HEK293T (cell line): ENCODE measurements around the gene PLXNA2.

Source experiments
- CTCF ChIA-PET: fragments of 350-600 bp; formaldehyde crosslinking; extraction: SDS; loops from one replicate; lab custom pipeline; 2021; ENCODE audit warnings: antibody characterized with exemption, inconsistent platforms; lab: Yijun Ruan, JAX
- POLR2A ChIA-PET: fragments of 350-600 bp; formaldehyde crosslinking; extraction: SDS; loops from one replicate; lab custom pipeline; 2020; ENCODE audit warnings: antibody characterized with exemption, inconsistent platforms; lab: Yijun Ruan, JAX
- DNase-seq: peaks from one replicate; pipeline ENCODE4 v3.0.0; 2012; ENCODE audit warnings: mixed read lengths; ENCODE audit errors: extremely low spot score
- ARNT ChIP-seq: fragments of 450-650 bp; IDR thresholded peaks from 2 replicates; pipeline ENCODE4 v1.6.1; 2017; ENCODE audit warnings: mild to moderate bottlenecking
- BHLHE40 ChIP-seq: fragments of 450-650 bp; IDR thresholded peaks from 2 replicates; pipeline ENCODE4 v1.6.1; 2016; ENCODE audit warnings: mild to moderate bottlenecking, moderate library complexity, borderline replicate concordance
- CTBP1 ChIP-seq: fragments of 450-650 bp; IDR thresholded peaks from 2 replicates; pipeline ENCODE4 v1.6.1; 2016; ENCODE audit warnings: borderline replicate concordance
- ELF4 ChIP-seq: fragments of 450-650 bp; IDR thresholded peaks from 2 replicates; pipeline ENCODE4 v1.6.1; 2017; ENCODE audit warnings: antibody characterized with exemption
- FOXA1 ChIP-seq: fragments of 450-650 bp; IDR thresholded peaks from 2 replicates; pipeline ENCODE4 v1.6.1; 2016; ENCODE audit warnings: mild to moderate bottlenecking
- FOXK2 ChIP-seq: fragments of 450-650 bp; IDR thresholded peaks from 2 replicates; pipeline ENCODE4 v1.6.1; 2016; ENCODE audit warnings: mild to moderate bottlenecking
- FOXM1 ChIP-seq: fragments of 450-650 bp; IDR thresholded peaks from 2 replicates; pipeline ENCODE4 v1.6.1; 2017; ENCODE audit warnings: mild to moderate bottlenecking, borderline replicate concordance
- HDGF ChIP-seq: fragments of 450-650 bp; IDR thresholded peaks from 2 replicates; pipeline ENCODE4 v1.6.1; 2017; ENCODE audit warnings: antibody characterized with exemption, borderline replicate concordance
- L3MBTL2 ChIP-seq: fragments of 450-650 bp; conservative IDR thresholded peaks from 2 replicates; pipeline ENCODE4 v1.6.1; 2016; ENCODE audit warnings: mild to moderate bottlenecking
- LEF1 ChIP-seq: fragments of 450-650 bp; IDR thresholded peaks from 2 replicates; pipeline ENCODE4 v1.6.1; 2017; ENCODE audit warnings: mild to moderate bottlenecking, borderline replicate concordance
- NFRKB ChIP-seq: fragments of 450-650 bp; IDR thresholded peaks from 2 replicates; pipeline ENCODE4 v1.6.1; 2016; ENCODE audit warnings: mild to moderate bottlenecking, moderate library complexity
- SP1 ChIP-seq: fragments of 450-650 bp; IDR thresholded peaks from 2 replicates; pipeline ENCODE4 v1.6.1; 2017
- SUZ12 ChIP-seq: fragments of 450-650 bp; IDR thresholded peaks from 2 replicates; pipeline ENCODE4 v1.6.1; 2016; ENCODE audit warnings: mild to moderate bottlenecking
- TARDBP ChIP-seq: fragments of 450-650 bp; IDR thresholded peaks from 2 replicates; pipeline ENCODE4 v1.6.1; 2016
- ZNF384 ChIP-seq: fragments of 450-650 bp; IDR thresholded peaks from 2 replicates; pipeline ENCODE4 v1.6.1; 2016
- TF ChIP-seq, protein P1 (sequence below): fragments of 450-650 bp; IDR thresholded peaks from 2 replicates; pipeline ENCODE4 v1.6.1; 2016

Gene PLXNA2

DNA sequence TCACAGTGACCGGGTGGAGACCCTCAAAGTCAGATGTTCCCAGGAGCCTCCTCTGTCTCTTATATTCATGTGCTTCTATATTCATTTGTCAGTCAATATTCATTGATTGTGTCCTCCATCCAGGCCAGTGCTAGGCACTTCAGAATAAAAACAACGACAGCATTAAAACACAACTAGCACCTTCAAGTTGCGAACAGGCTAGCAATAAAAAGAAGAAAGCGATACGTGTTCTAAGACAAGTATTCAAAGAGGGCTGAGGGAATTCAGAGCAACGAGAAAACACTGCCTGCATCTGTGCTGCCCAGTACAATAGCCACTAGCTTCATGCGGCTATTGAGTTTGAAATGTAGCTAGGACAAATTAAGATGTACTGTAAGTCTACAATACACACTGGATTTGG is 138.0 kb downstream of the PLXNA2 start:
- TF ChIP-seq BHLHE40 (no peak), LEF1 (no peak), ZNF384 (no peak), ARNT (no peak), FOXM1 (no peak)
- TF ChIP-seq, protein P1, sequence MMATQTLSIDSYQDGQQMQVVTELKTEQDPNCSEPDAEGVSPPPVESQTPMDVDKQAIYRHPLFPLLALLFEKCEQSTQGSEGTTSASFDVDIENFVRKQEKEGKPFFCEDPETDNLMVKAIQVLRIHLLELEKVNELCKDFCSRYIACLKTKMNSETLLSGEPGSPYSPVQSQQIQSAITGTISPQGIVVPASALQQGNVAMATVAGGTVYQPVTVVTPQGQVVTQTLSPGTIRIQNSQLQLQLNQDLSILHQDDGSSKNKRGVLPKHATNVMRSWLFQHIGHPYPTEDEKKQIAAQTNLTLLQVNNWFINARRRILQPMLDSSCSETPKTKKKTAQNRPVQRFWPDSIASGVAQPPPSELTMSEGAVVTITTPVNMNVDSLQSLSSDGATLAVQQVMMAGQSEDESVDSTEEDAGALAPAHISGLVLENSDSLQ, result no peak
- POLR2A ChIA-PET, result no interaction called here
- CTCF ChIA-PET, result interaction anchor here (0.8 kb wide), 1 partner anchor 83 kb away, joined by 3 read pairs; no protein-coding TSS in a partner anchor
- no peak for DNase-seq

DNA sequence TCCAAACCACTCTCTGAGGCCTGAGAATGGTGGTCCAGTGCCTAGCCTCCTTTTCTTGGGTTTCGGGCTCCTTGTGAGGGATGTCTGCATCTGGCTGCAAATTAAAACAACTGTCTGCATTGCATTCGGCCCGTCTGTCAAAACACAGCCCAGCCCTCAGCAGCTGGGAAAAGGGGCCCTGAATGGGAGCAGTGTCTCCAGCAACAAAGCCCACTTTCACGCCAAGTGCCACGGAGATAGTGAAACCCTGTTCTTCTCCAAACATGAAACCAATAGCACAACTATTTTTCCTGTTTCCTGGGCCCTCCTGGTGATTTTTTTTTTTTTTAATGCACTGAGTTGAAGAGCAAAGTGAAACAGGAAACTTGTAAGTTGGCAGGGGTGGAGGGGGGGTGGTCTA is 138.4 kb downstream of the PLXNA2 start:
- DNase-seq, result no peak
- CTCF ChIA-PET, result interaction anchor here (0.8 kb wide), 1 partner anchor 84 kb away, joined by 3 read pairs; no protein-coding TSS in a partner anchor
- TF ChIP-seq, protein P1, result no peak
- TF ChIP-seq L3MBTL2, result no peak
- no peak for TF ChIP-seq SP1
- TF ChIP-seq HDGF, result no peak
- no peak for TF ChIP-seq NFRKB
- no peak for TF ChIP-seq FOXA1
- TF ChIP-seq BHLHE40, result no peak
- no peak for TF ChIP-seq LEF1
- no peak for TF ChIP-seq FOXM1
- TF ChIP-seq SUZ12, result no peak
- no peak for TF ChIP-seq TARDBP
- TF ChIP-seq ARNT, result no peak
- no peak for TF ChIP-seq FOXK2
- no peak for TF ChIP-seq ZNF384
- TF ChIP-seq CTBP1, result no peak
- POLR2A ChIA-PET, result no interaction called here

DNA sequence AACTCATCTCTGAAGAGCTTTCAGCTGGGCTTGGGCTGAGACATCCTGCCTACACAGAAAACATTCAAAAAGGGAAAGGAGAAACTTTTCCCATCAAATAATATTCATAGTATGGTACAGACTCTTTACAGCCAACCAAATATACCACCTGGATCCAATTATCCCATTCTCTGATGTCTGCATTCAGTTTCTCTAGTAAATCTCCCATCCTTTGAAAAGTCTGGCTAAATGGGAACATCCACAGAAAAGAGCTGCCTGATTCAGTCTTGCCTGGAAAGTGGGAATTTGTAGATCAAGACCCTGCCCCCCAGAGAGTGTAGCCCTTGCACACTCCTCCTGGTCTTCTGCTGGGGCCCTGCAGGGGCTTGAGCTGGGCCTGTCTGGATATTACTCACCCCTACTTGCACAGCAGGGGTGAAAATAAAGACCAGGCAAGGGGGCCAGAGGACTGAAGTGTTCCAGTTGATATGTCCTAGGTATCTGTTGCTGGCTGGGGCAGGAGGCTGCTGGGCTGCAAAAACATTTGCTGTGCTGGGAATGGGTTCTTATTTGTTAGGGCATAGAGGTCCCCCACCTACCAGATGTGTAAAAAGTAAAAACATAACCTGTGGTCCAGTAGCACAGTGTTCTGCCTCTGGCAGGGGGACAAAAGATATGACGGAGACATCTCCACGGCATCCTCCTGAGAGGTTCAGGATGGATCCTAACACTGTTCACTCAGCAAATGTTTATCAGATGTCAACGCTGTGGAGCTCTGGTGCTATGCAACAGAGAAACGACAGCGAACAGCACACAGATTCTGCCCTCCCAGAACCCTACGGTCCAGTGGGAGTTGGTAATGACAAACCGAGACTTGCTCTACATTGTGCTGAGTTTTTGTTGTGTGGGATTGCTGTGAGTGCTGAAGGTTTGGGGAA is 140.3 kb downstream of the PLXNA2 start:
- CTCF ChIA-PET, result no interaction called here
- DNase-seq, result no peak
- POLR2A ChIA-PET, result no interaction called here
- TF ChIP-seq LEF1 (no peak), ARNT (no peak), FOXK2 (no peak), CTBP1 (no peak), NFRKB (no peak), BHLHE40 (no peak), HDGF (no peak), FOXA1 (no peak), L3MBTL2 (no peak), ELF4 (no peak), SUZ12 (no peak), SP1 (no peak), FOXM1 (no peak), ZNF384 (no peak), TARDBP (no peak)
- TF ChIP-seq, protein P1, result no peak

DNA sequence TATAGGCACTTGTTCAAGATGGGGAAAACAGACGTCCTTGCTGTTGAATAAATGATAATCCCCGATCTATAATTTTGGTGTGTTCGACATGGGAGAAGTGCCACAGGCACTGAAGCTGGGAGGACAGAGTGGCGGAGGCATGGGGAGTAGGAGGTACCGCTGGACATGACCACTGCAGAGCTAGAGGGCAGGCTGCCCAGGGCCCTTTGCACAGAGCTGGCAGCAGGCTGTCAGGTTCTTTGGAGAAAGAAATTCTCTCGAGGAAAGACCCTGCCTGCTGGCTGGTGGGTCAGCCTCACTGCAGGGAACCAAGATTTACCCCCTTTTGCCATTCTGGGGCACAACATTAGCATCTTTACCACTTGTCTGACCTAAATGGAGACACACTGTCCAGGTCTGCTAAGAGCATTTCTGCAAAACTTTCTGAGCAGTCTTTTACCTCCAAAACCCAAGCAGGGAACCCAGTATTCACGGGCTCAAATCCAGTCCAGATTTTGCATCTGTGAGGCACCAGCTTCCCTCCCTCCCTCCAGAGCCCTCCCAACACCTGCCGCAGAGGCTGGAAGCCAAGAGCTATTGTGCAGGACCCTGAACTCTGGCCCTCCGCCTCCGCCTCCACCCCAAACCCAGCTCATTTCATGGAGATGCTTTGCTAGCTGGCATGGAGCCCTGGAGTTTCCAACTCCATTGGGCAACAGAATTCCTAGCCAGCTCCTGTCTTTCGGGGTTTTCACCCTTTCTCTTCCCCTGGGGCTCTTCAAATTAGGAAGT is 142.3 kb downstream of the PLXNA2 start:
- DNase-seq, result no peak
- POLR2A ChIA-PET, result no interaction called here
- CTCF ChIA-PET, result interaction anchor here (1.9 kb wide), 1 partner anchor 30 kb away, joined by 6 read pairs; no protein-coding TSS in a partner anchor
- no peak for TF ChIP-seq SP1
- no peak for TF ChIP-seq TARDBP
- TF ChIP-seq, protein P1, result no peak
- no peak for TF ChIP-seq SUZ12
- no peak for TF ChIP-seq FOXK2
- no peak for TF ChIP-seq CTBP1

DNA sequence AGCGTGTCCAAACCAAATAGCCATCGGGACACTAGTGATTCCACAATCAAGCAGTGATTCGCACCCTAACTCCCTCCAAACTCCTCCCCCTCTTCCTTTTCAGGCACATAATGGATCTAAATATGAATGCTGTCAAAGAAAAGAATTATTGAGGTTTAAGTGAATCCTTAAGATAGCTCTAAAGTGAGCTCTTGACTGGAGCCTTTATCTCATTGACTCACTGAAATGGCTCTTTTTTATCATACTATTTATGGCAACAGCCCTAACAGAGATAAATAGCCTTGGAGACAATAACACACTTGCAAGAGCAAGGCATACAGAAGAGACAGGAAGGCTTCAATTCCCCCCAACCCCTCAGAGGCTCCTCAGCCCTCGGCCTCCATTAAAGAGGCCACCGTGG is 143.3 kb downstream of the PLXNA2 start:
- TF ChIP-seq NFRKB (no peak), SP1 (no peak), ARNT (no peak), FOXM1 (no peak), LEF1 (no peak), BHLHE40 (no peak), ELF4 (no peak), FOXA1 (no peak), HDGF (no peak), TARDBP (no peak), L3MBTL2 (no peak), CTBP1 (no peak), SUZ12 (no peak), FOXK2 (no peak), ZNF384 (no peak)
- TF ChIP-seq, protein P1, result no peak
- ChIA-PET CTCF (interaction anchor here (1.3 kb wide), 1 partner anchor 78 kb away, joined by 3 read pairs; no protein-coding TSS in a partner anchor), POLR2A (no interaction called here)
- DNase-seq, result no peak
